Measurements from ENCODE around the gene PTPN5.

The PTPN5 gene

DNA sequence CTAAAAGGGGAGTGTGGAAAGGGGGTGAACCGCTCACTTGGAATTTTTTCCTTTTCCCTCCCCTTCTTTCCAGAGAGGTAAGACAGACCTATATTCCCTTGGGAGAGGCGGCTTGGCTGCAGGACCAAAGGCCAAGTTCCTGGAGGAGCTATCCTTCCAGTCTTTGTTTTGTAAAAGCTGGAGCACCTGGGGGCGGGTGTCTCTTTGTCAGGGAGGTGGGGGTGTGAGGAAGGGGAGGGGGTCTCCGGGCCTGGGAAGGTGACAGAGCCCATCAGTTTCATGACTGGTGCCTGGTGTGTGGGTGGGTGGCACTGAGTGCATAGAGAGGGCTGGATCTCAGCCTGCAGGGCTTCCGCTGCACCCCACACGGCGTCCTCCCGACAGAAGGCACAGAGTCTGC, 18.5 kb downstream of the PTPN5 start:
- peak; percentile 30 for DNase-seq (ENCODE audit: low spot score)

DNA sequence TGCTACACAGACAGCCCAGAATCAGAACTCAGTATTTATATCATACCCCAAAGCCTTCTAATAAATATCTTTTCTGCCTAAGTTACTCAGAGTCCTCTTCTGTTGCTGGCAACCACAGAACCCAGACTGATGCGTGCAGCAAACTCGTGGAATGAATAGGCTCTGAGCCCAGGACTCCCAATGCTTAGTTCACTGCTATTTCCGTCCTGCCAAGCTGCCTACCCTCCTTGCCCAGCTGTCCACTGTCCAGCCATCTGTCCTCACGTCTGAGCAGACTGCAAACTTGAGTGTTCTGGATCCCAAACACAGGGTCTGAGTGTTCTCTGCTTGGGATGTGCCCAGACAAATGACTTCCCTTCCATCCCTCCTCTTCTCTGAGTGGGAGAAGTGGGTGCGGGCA, 19.4 kb downstream of the PTPN5 start:
- no peak for DNase-seq (ENCODE audit: low spot score)

DNA sequence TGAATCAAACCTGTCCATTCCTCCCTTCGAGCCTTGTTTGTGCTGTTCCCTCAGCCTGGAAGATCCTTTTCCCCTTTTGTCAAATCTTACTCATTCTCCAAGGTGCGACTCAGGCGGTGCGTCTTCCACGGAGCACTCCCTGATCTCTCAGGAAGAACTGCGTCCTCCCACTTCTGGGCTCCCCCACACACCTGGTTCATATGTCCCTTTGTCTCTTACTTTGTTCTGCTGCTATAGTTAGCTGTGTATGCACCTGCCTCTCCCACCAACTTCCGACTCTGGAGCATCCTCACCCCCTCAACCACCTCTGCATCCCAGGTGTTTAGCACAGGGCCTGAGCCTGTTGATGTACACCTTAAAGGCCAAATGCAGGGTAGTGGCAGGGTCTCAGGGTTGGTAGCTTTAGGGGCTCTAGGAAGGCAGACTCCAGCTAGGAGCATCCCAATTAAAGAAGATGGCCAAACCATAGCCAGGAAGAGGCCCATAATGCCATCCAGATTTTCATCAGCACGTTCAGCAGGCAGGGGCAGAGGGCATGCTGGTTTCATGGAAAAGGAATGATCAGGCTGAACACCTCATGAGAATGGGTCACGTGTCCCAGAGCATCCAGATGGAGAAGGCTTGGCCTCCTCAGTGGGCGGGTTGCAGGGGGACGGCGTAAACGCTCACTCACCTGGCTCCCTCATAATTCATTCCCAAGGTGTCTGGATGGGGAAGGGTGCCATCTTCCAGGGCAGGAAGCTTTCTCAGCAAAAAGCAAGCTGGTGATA, 20.1 kb downstream of the PTPN5 start:
- DNase-seq (ENCODE audit: low spot score): no peak

DNA sequence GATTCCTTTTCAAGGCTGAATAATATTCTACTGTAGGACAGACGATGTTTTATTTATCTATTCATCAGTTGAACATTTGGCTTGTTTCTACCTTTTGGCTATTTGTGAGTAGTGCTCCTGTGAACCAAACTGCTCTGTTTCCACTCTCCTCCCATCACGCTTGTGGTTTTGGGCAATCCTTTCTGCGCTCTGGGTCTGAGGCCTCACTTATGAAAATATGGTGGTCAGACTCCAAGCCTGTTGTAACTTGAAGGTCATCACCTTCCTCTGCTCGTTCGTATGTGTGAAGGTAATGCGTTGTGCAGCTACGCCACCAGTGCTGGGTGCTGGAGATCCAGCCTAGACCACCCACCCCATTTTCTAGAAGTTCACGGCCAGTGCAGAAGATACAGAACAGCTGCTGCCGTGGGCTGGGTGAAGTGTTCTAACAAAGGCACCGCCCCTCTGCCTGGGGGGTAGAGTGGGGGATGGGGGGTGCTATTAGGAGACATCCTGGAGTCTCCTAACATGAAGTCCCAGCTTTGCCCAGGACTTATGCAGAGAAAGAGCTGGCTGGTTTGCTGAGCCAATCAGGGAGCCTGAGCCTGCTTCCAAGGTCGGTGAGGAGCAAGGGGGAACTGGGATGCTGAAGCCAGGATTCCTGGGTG, 21.0 kb downstream of the PTPN5 start:
- no peak for DNase-seq (ENCODE audit: low spot score)

DNA sequence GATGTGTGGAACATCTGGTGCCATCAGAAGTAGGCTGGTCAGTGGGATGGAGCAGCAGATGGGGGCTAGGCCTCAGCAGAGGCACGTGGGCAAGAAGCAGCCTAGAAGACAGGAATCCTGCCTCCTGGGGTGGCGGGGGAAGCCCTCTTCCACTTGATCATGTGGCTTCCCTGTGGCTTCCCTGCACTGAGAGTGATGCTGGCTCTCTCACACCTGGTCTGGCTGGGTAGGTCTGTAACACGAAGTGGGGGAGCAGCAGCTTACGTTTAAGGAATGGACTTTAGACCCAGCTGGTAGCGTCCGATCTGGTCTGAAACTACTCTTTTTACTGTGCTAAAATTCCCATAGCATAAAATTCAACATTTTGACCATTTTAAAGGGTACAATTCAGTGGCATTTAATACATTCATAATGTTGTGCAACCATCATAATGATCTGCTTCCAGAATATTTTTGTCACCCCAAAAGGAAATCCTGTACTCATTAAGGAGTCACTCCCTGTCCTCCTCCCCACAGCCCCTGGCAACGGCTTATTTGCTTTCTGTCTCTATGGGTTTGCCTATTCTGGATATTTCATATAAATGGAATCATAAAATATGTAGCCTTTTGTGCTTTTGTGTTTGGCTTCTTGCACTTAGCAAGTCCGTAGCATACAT, 21.7 kb downstream of the PTPN5 start:
- peak; percentile 29 for DNase-seq (ENCODE audit: low spot score)

DNA sequence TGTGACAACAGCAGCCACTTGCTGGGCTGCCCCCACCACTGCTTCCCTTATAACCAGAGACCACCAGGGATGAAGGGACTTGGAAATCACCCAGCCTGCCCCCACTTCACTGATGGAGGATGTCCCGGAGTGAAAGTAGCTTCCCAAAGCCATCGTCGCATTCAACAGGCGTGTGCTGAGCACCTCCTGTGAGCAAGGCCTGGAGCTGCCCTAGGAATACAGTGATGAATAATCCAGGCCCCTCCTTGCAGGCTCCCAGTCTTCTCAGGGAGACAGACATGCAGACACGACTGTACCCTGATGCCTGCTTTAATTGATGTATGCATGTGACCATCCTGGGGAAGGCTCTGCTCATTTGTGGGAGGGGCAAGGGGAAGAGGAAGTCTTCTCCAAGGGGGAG, 22.6 kb downstream of the PTPN5 start:
- DNase-seq (ENCODE audit: low spot score): no peak

DNA sequence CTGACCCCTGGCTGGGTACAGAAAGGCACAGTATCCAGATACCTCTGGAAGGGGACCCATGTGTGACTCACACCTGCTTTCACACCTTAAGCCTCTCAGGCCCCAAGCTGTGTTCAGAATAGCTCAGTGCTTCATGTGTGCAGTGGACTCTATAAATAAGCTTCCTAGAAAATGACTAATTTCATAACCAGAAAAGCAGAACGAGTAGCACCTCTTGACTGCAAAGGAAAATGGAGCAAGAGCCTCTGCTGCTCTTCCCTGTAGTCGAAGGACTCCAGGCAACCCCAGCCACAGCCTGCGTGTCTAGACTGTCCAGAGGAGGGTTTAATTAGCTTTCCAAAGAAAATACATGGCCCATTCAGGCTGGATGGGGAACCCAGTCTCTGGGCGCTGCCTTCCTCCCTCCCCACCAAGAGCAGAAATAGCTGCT, 23.1 kb downstream of the PTPN5 start:
- DNase-seq (ENCODE audit: low spot score): no peak

DNA sequence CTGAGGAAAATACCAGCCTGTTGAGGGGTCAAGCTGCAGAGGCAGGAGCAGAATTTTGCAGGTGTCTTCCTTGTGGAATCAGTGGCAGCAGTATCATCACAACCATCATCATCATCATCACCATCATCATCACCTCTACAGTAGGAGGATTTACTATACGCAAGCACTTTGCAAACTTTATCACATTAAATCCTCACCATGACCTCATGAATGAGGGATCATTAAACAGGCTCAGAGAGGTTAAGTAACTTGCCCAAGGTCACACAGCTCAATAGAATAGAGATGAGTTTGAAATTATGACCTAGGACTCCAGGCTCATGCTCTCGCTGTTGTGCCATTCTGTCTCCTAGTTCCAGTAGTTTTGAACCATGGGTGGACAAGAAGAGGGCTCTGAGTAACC, 25.6 kb downstream of the PTPN5 start:
- no peak for DNase-seq (ENCODE audit: low spot score)

DNA sequence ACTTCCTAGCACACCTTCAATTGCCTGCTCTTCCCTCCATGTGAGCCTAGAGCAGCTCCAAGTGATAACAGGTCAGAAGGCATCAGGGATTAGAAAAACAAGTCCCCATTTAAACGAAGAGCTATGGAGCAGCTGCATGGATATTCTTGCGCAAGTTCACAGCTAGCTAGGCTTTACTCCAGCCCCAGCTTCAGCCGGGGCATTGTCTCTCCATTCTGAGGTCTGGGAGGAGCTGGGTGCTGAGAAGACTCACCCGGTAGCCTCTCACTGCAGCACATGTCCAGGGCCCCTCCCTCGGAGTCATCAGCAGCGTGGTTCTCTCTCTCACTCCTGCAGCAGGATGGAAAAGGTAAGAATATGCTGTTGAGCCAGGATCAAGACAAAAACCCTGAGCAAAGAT, 26.0 kb downstream of the PTPN5 start:
- no peak for DNase-seq (ENCODE audit: low spot score)

DNA sequence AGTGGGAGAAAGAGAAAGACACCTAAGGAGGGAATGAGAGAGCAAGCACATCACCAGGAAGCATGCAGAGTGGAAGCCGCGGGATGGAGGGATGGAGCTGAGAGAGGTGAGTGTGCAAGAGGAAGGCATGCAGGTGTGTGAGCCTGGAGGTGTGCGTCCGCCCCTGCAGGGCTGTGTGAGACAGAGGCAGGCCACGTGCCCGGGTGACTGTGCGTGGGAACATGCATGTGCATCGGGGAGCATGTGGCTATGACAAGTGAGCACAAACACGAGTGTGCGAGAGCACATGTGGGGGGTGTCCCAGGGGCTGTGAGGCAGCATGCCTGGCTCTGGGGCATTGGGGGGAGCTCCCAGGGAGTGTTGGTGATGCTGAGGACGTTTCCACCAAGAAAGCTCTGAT, 29.9 kb downstream of the PTPN5 start:
- DNase-seq (ENCODE audit: low spot score): no peak

DNA sequence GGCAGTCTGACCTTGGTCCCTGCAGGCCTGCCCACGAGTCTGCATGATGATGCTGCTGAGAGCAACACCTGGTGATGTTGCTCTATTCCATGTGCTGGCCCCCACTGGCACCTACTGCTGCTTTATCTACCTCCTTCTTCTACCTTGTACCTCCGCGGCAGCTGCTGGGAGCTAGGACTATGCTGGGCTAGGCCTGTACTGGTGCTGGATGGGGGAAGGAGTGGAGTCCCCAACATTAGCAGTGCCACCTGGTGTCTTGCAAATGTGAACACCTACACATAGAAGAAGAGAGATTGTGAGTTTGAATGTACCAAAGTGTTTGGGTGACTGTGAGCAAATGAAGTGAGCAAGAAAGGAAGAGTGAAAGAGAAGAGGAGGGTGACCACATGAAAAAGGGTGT, 30.5 kb downstream of the PTPN5 start:
- DNase-seq (ENCODE audit: low spot score): no peak

DNA sequence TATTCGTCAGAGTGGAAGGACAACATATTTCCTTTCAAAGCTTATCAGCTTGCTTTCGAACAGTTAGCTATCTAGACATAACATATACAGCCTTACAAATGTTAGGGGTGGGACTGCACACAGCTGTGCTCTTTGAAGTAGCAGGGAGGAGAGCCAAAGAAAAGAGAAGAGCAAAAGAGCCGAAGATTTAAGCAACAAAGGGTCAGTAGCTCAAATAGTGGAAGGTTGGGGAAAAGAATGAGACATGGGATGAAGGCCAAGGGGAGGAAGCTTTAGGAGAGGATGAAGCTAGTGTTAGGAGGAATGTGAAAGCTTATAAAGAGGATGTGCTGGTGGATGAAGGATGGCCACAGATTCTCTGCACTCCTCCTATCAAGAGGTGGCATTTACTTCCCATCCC, 33.8 kb downstream of the PTPN5 start:
- no peak for DNase-seq (ENCODE audit: low spot score)

DNA sequence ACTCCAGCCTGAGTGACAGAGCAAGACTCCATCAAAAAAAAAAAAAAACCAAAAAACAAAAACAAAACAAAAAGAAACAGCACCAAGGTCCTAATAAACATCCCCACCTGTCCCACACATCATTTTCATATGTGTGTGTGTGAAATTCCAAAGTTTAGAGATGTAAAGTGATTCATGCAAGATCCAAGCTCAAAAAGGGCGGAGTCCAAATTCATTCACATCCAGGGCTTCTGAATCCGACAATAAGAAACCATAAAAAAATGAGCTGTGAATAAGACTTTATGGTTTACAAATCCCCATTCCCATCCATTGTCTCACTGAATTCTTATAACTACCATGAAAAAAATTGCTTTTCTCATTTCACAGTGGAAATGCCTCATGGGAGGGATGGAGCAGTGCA, 34.7 kb downstream of the PTPN5 start:
- DNase-seq (ENCODE audit: low spot score): no peak

DNA sequence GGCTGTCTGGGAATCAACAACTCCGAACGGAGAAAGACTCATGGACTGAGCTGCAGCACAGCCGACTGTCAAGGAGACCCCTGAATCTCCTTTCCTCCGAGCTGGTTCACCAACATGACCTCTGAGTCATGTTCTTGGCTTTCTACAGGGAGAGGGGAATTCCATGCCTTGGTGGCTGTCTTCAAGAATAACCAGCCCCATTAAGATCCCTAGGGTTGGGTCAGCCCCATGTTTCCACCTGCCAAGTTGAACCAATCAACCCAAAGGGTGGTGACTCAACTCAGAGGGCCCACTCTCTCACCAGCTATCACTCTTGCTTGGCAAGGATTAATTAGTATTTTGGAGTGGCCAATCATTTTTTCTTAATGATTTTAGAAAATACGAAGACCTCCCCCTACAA, 37.3 kb downstream of the PTPN5 start:
- DNase-seq (ENCODE audit: low spot score): no peak

DNA sequence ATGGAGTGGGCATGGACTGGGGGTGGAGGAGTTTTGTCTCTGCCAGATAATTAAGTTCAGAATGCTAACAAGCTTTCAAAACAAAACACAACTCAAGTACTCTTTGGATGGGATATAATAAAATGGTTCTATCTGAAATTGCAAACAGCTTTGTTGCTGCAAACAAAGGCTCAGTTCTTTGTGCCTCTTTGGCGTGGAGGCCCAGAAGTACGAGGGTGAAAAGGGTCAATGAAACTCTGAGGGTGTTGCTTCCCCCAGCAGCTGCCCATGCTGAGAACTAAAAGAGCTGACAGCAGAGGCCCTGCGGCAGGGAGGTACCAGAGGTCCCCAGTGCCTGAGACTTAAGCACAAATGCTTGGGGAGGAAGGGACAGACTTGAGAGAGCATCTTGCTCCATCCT, 39.1 kb downstream of the PTPN5 start:
- no peak for DNase-seq (ENCODE audit: low spot score)

DNA sequence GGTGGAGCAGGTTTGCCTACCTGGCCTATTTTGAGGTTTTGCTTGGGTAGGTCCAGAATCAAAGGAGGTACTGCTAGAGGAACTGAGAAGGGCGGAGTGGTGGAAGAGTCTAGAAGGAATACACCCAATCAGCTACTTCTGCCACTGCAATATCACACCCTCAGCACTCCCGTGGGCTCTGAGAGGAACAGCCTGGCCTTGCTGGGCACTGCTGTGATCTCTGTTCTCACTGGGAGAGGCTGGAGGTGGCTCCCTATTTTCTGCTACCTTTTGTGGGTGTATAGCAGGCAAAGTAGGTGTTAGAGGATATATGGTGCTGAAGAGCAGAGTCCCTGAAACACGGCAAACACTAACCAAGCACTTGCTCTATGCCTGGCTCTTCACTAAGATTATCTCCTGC, 40.7 kb downstream of the PTPN5 start:
- no peak for DNase-seq (ENCODE audit: low spot score)

DNA sequence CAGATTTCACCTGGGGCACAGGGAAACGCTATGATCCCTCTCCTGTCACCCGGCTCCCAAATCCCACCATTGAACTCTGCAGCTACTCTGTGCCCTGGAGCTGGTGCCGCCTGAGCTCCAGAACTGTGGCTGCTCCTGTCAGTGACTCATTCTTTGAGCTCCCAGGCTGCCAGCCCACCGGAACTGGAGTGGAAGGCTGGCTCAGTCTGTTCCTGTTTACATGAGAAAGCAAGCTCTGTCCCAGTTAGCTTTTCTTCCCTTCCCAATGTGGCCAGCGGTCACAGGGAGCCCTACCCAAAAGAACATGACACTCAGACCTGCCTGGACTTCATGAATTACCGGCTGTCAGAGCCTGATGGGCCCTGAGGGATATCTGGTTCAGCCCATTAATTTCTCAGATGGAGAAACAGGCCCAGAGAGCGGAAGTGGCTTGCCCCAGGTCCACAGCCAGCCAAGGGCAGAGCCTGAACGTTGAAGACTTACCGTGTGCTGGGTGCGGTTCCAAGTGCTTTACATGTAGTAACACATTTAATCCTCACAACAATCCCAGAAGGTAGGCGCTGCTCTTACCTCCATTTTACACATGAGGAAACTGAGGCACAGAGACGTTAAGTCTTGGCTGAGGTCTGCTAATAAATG, 41.8 kb downstream of the PTPN5 start:
- DNase-seq (ENCODE audit: low spot score): peak; percentile 60

DNA sequence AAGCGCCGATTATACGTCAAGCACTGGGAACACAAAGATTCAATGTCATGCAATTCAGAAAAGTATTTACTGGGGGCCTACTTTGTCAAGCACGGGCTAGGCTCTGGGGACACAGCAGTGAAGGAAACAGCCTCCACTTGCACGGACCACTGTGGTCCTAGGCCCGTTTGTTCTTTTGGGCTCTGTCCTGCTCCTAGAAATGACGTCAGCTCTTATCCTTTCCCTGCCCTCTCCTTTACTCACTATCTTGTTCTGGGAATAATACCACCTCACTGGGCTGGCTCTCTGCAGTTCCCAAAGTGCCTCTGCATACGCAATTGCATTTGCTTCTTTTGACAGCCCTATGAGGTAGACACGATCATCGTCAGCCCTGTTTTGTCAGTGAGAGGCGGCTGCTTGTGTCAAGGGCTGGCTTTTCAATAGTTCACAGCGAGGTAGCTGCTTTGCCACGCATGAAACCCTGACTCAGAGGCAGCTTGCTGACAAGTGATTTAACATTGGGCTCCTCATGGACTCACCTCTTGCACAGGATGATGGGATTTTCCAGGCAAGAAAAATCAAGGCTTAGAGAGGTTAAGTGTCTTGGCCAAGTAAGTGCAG, 42.7 kb downstream of the PTPN5 start:
- DNase-seq (ENCODE audit: low spot score): no peak

DNA sequence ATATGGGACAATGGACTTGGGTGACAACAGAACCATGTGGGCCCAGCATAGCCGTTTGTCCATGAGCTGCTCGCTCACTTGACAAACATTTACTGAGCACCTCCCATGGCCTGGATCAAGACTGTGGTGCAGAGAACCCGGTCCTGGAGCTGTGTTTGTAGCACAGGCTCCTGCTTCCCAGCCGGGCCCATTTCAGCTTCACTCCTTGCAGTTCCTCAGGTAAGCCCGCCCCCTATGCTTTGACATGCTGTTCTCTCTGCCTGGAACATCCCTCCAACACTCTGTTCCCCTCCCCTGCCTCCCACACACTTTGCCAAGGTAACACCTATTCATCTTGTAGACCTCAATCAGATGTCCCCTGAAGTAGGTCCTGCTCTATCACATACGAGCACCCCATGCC, 46.3 kb downstream of the PTPN5 start:
- no peak for DNase-seq (ENCODE audit: low spot score)

DNA sequence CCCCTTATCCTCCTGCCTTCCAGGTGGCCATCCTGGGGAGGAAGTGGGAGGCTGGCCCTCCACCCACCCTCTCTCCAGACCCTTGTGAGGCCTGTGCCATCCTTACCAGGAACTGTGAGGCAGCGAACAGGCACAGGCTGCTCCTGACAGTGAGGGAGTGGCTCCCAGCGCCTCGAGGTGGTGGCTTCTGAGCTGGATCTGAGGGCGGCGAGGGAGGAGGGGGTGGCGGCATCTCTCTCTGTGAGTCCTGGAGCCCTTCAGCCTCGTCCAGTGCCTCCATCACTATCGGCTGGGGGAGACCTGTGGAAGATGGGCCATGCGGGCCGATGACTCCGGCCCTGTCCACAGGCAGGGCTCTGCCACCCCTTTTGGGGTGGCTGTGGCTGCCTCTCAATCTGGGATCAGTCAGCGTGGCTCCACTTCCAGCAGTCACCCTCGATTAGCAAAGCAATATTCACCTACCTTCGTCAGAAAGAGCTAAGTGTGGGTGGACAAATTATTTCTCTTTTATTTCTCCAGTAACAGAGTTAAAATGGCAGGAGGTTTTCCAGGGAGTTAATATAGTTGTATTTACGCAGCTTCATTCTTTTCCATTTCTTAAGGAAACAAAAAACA, 47.6 kb downstream of the PTPN5 start:
- DNase-seq (ENCODE audit: low spot score): no peak

DNA sequence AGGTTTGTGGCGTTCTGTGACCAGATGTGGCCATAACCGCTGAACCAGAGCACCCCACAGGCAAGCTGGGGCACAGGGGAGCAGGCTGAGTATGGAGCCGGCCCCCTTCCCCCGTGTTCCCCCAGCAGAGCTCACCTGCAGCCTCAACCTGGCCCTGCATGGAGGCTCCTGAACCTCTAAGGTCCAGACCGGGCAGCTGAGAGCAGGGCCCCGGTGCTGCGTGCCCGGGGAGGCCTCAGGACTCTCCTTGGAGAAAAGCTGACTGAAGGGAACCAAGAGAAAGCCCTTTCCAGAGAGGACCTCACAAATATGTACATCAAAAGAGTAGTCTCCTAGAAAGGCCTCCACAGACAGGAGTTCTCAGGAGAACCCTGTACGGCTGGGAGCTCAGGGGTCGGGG, 48.2 kb downstream of the PTPN5 start:
- DNase-seq (ENCODE audit: low spot score): no peak

DNA sequence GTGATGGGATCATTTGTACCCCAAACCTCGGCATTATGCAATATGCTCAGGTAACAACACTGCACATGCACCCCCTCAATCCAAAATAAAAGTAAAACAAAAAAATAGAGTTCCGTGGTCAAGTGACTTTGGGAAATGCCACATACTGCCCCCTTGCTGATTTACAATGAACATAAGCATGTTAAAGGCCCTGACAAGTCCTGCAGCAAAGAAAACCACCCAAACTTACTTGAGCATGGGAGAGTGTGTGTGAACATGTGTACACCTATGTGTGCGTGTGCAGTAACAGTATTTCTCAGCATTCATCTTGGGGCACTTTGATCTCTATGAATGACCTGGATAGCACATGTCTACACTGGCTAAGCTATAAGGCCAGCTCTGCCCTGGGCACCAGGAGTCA, 49.8 kb downstream of the PTPN5 start:
- no peak for DNase-seq (ENCODE audit: low spot score)

Data from iPS-NIHi11 (cell line).